ENCODE results near the gene EDEM2.
"Not testable (repeated sequence)": the region's sequence is repeated elsewhere in the genome, so short reads cannot be mapped to it uniquely, and the experiment has no call there.

The EDEM2 gene

DNA sequence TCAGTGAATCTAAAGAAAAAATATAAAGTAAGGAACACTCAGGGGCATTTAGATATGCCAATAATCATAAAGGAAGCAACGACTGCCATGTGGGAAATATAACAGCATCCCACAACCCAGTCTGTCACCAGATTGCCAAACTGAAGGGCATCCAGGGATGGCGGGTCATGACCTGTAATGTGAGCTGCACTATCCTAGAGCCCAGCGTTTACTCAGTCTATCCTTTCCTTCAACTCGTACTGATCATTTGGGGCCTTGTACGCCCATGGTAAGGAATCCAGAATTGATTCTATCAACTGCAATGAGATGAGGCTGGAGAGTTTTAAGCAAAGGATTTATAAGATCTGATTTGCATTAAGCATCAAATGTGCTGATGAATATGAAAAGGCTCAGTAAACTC lies 59.8 kb downstream of the EDEM2 start:
- no peak for DNase-seq (ENCODE audit: low read depth)

DNA sequence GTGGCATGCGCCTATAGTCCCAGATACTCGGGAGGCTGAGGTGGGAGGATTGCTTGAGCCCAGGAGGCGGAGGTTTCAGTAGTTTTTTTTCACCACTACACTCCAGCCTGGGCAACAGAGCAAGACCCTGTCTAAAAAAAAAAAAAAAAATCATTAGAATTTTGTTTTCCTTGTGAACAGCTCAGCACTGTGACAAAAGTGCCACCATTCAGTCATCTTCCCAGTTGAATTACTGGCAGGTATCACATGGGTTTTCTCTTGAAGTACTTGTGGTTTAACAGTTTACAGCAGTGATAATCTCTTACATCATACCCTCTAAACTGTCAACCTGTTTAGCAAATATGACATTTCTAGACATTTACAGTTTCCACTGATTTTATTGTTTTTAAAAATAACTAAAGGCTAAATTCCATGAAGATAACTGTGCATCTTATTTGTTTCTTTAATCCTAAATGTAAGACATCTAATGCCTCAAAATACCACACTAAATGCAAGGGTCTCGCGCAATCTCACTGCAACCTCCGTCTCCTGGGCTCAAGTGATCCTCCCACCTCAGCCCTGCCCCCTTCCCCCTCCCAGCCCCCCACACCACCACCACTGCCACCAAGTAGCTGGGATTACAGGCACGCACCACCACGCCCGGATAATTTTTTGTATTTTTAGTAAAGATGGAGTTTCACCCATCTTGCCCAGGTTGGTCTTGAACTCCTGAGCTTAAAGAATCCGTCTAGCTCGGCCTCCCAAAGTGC lies 61.5 kb downstream of the EDEM2 start:
- DNase-seq (ENCODE audit: low read depth): no peak

DNA sequence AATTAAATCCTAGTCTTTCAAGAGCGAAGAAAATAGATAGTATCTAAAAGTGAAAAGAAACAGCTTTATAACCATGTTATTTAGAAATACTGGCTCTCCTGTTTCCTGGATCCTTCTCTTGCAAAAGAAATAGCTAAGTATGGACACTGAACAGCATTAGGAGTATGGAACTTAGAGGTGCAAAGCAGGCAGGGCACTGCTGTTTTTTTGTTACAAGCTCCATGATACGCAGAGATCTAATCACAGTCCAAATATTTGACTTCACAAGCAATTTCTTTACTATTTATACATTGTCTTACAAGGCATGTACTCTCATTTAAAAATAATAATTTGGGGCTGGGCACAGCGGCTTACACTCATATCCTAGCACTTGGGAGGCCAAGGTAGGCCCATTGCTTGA lies 62.1 kb downstream of the EDEM2 start:
- DNase-seq (ENCODE audit: low read depth): no peak

DNA sequence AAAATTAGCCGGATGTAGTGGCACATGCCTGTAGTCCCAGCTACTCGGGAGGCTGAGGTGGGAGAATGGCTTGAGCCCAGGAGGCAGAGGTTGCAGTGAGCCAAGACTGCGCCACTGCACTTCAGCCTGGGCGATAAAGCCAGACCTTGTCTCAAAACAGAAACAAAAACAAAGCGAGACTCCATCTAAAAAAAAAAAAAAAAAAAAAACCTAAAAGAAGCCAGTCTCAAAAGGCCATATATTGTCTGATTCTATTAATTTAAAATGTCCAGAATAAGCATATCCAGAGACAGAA lies 66.8 kb downstream of the EDEM2 start:
- DNase-seq (ENCODE audit: low read depth): not testable (repeated sequence)

DNA sequence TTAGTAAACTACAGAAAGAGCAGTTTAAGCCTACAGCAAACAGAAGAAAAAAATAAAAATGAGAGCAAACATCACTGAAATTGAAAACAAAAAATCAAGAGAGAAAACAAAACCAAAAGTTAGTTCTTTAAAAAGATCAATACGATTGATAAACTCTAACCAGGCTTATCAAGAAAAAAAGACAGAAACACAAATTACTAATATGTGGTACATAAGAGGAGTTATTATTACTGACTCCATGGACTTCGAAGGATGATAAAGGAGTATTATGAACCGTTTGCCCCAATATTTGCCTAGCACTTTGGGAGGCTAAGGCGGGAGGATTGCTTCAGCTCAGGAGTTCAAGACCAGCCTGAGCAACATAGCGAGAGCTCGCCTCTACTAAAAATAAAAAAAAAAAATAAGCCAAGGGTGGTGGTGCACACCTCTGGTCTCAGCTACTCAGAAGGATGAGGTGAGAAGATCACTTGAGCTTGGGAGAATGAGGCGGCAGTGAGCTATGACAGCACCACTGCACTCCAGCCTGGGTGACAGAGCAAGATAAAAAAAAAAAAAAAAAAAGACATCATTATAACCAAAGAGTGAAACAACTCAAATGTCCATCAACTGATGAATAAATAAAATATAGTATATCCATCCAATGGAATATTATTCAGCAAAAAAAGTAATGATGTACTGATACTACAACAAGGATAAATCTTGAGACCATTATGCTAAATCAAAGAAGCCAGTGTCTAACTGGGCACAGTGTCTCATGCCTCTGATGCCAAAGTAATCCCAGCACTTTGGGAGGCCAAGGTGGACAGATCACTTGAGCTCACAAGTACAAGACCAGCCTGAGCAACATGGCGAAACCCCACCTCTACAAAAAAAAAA lies 67.4 kb downstream of the EDEM2 start:
- no peak for DNase-seq (ENCODE audit: low read depth)

DNA sequence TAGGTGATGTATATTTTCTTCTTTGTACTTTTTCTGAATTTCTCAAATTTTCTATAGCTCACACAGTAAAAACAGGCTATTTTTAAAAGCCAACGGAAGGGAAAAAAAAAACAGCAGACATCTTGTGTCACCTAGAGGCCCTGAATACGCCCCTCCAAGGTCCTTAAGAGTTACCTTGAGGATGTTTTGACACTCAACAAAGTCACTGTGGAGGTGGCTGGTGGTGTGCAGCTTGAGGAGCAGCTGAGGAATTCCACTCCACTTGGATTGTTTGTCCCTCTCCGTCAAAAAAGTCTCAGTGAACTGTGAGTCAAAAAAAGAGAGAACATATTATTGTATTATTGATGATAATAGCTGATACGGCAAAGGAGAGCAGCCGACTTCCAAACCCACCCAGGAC lies 69.3 kb downstream of the EDEM2 start:
- DNase-seq (ENCODE audit: low read depth): no peak

DNA sequence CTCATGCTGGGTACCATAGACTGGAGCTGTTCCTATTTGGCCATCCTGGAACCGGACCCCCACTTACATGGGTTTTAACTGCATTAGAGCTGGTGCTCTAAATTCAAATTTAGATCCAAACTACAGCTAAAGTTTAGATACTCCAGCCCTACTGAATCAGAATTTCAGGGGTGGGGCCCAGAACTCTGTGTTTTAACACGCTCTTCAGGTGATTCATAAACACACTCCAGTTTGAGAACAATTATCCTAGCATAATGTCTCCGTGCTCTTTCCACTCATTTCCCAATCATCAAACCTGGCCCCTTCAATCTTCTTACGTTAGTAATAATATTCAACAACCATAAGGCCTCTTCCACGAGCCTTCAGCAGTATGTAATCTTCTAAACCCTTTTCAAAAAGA lies 69.8 kb downstream of the EDEM2 start:
- DNase-seq (ENCODE audit: low read depth): no peak

DNA sequence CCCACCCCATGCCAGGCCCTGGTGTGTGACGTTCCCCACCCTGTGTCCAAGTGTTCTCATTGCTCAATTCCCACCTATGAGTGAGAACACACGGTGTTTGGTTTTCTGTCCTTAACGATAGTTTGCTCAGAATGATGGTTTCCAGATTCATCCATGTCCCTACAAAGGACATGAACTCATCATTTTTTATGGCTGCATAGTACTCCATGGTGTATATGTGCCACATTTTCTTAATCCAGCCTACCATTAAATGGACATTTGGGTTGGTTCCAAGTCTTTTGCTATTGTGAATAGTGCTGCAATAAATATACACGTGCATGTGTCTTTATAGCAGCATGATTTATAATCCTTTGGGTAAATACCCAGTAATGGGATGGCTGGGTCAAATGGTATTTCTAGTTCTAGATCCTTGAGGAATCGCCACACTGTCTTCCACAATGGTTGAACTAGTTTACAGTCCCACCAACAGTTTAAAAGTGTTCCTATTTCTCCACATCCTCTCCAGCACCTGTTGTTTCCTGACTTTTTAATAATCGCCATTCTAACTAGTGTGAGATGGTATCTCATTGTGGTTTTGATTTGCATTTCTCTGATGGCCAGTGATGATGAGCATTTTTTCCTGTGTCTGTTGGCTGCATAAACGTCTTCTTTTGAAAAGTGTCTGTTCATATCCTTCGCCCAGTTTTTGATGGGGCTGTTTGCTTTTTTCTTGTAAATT lies 75.5 kb downstream of the EDEM2 start:
- DNase-seq (ENCODE audit: low read depth): not testable (repeated sequence)

DNA sequence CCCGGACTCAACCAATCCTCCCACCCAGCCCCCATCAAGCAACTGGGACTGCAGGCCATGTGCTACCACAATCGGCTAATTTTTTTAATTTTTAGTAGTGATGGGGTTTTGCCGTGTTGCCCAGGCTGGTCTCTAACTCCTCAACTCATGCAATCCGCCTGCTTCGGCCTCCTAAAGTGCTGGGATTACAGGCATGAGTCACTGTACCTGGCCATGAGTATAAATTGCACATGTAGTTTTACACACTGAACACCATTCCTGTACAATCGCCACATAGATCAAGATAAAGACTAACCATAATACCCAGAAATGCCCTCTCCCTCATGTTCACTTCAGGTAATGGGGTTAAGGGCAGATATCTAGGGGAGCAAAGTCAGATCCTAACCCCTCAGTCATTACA lies 80.9 kb downstream of the EDEM2 start:
- no peak for DNase-seq (ENCODE audit: low read depth)
